HepG2 (cell line): ENCODE results near the gene ARL8B. TPM values are rescaled to one million over a fixed set of nuclear protein-coding genes. Genes with fewer than 3 reads are reported as not detected.

ENCODE experiments used
- CBX1 ChIP-seq: IDR thresholded peaks from one replicate; pipeline ENCODE4 v1.6.1; 2016; ENCODE audit warnings: antibody characterized with exemption, low read depth
- CREB1 ChIP-seq, 2 experiments: fragments of 450-650 bp in 1 of 2; IDR thresholded peaks; 2 replicates each; pipeline ENCODE4 v1.6.1; 2016 to 2017; ENCODE audit warnings: control low read depth in 1 of 2, mild to moderate bottlenecking in 1 of 2, missing compliant biosample characterization in 1 of 2, missing genetic modification characterization in 1 of 2
- ELF3 ChIP-seq: IDR thresholded peaks from 2 replicates; pipeline ENCODE4 v1.6.1; 2016; ENCODE audit warnings: missing genetic modification reagents, missing compliant biosample characterization
- FOXA1 ChIP-seq, 2 experiments: fragments of 450-650 bp in 1 of 2; sonication (generic) in 1 of 2; formaldehyde crosslinking in 1 of 2; IDR thresholded peaks; 2 replicates each; pipeline versions ENCODE4 v1.4.0 to v1.6.1; 2016 to 2020; ENCODE audit warnings: missing genetic modification reagents in 1 of 2
- GABPB1 ChIP-seq: IDR thresholded peaks from 2 replicates; pipeline ENCODE4 v1.6.1; 2016; ENCODE audit warnings: mild to moderate bottlenecking, missing genetic modification reagents, moderate library complexity, missing compliant biosample characterization
- JARID2 ChIP-seq: sonication (generic); formaldehyde crosslinking; IDR thresholded peaks from 2 replicates; pipeline ENCODE4 v1.8.1; 2023; ENCODE audit warnings: missing genetic modification reagents, inconsistent platforms; ENCODE audit not compliant: insufficient replicate concordance
- KAT8 ChIP-seq: IDR thresholded peaks from 2 replicates; pipeline ENCODE4 v1.6.1; 2016; ENCODE audit warnings: missing genetic modification reagents, missing compliant biosample characterization
- MAZ ChIP-seq, 2 experiments: sonication (generic) in 1 of 2; formaldehyde crosslinking in 1 of 2; IDR thresholded peaks; 2 replicates each; pipeline versions ENCODE4 v1.5.0 to v1.6.1; 2012 to 2020; ENCODE audit warnings: low read depth in 2 of 2, mild to moderate bottlenecking in 2 of 2, borderline replicate concordance in 1 of 2, improper control_type of control experiment in 1 of 2, low read length in 1 of 2, missing genetic modification reagents in 1 of 2, moderate library complexity in 1 of 2
- RBM22 ChIP-seq: fragments of 200-400 bp; formaldehyde crosslinking; optimal IDR thresholded peaks from 2 replicates; pipeline ENCODE3; 2017; ENCODE audit warnings: mild to moderate bottlenecking, low read length, moderate library complexity
- ZIK1 ChIP-seq: sonication (generic); formaldehyde crosslinking; IDR thresholded peaks from 2 replicates; pipeline ENCODE4 v1.5.0; 2020; ENCODE audit warnings: mild to moderate bottlenecking, low read depth, missing genetic modification reagents, borderline replicate concordance
- ZNF558 ChIP-seq: sonication (generic); formaldehyde crosslinking; IDR thresholded peaks from 2 replicates; pipeline ENCODE4 v1.9.0; 2022; ENCODE audit warnings: mild to moderate bottlenecking, missing genetic modification reagents, borderline replicate concordance
- polyA plus RNA-seq, 8 experiments: library from polyadenylated mRNA; depleted of rRNA in 3 of 8; stranded (reverse) in 7 of 8; unstranded in 1 of 8; fragments of >200 nt; fragmentation: Illumina TruSeq in 4 of 8; extraction: Trizol in 4 of 8; gene quantifications; 2 replicates each; pipeline versions ENCODE4 v1.2.1 to v1.2.3, GENCODE V29; 2011 to 2016; ENCODE audit warnings: low read depth in 4 of 8, missing spikeins in 1 of 8, mixed read lengths in 1 of 8; ENCODE audit not compliant: insufficient read depth in 1 of 8
- total RNA-seq, 5 experiments: library from RNA; depleted of rRNA; stranded (reverse); fragments of >200 nt; fragmentation: Illumina TruSeq; extraction: Trizol; gene quantifications; 2 replicates each; pipeline ENCODE4 v1.2.3, GENCODE V29; 2016; ENCODE audit warnings: low read depth in 1 of 5
- TF ChIP-seq, protein P1 (sequence below): sonication (generic); formaldehyde crosslinking; IDR thresholded peaks from 2 replicates; pipeline ENCODE4 v1.8.0; 2022; ENCODE audit warnings: missing genetic modification reagents, mild to moderate bottlenecking, moderate library complexity, borderline replicate concordance
- TF ChIP-seq, protein P2 (sequence below): sonication (generic); formaldehyde crosslinking; IDR thresholded peaks from 2 replicates; pipeline ENCODE4 v1.4.0; 2020; ENCODE audit warnings: missing genetic modification reagents
- TF ChIP-seq, protein P3 (sequence below): sonication (generic); formaldehyde crosslinking; IDR thresholded peaks from 2 replicates; pipeline ENCODE4 v1.4.0; 2020; ENCODE audit warnings: missing genetic modification reagents
- TF ChIP-seq, protein P4 (sequence below), 2 experiments: sonication (generic) in 1 of 2; formaldehyde crosslinking in 1 of 2; IDR thresholded peaks; 2 replicates each; pipeline versions ENCODE4 v1.4.0 to v1.6.1; 2018 to 2020; ENCODE audit warnings: missing genetic modification reagents in 2 of 2, borderline replicate concordance in 1 of 2, low read depth in 1 of 2, mild to moderate bottlenecking in 1 of 2, missing biosample characterization in 1 of 2
- TF ChIP-seq, protein P5 (sequence below): sonication (generic); formaldehyde crosslinking; IDR thresholded peaks from 2 replicates; pipeline ENCODE4 v1.4.0; 2020; ENCODE audit warnings: missing genetic modification reagents, borderline replicate concordance

ARL8B gene
- total and polyA plus RNA-seq, 2 of the 13 experiments (the other 11 are each of a cell fraction or from before 2014, with no cell fraction given), result 23.5 to 30.4 TPM

DNA sequence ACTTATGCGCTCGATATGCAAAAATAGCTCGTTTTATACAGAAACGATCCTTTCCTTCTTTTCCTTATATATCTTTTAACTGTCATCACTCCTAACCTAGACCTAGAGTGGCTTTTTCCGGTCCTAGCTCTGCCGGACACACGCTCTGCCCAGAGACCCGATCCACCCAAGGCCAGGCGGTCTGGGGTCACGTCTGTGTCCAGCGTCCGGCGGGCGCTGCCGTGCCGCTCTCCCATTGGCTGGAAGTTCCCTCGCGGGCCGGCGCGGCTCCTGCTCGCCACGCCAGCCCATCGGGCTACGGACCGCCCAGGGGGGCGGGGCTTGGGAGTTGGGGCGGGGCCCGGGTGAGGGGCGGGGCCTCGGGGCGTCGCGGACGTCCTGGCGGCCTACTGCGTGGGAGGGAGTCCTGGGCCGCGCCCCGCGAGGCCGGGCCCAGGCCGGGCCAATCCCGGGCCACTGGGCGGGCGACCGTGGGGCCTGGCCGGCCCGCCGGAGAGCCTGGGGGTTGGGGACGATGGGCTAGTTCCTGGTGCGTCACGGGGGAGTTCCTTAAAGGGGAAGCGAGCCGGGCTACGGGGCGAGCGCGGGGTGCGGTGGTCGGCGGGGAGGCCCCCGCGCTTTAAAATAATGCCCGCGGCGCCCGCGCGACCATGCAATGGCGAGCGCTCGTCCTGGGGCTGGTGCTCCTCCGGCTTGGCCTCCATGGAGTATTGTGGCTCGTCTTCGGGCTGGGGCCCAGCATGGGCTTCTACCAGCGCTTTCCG is 65.2 kb downstream of the ARL8B start, which contains the start of gene EDEM1 (continued):
- TF ChIP-seq GABPB1 (CRISPR knock-in tag) (peak; percentile 73), CREB1 (IDR thresholded peaks at IDR 0.05) (peak; percentile 21), CREB1 (CRISPR knock-in tag; IDR thresholded peaks at IDR 0.05) (peak; percentile 51; the same call in 1 of the 2 replicates), ZIK1 (no peak), CBX1 (peak; percentile 38), ELF3 (CRISPR knock-in tag) (peak; percentile 53; the same call in 1 of the 2 replicates), KAT8 (CRISPR knock-in tag) (peak; percentile 46), MAZ (IDR thresholded peaks at IDR 0.05; ENCODE audit: borderline replicate concordance, low read depth, low read length) (peak; percentile 20; the same call in 1 of the 2 replicates), MAZ (CRISPR knock-in tag; IDR thresholded peaks at IDR 0.05; ENCODE audit: low read depth) (peak; percentile 51; the same call in 1 of the 2 replicates), JARID2 (CRISPR knock-in tag) (no peak), ZNF558 (CRISPR knock-in tag) (0 out of 2 replicates have a peak, but pooled peaks have one; percentile 2), FOXA1 (IDR thresholded peaks at IDR 0.05) (no peak), FOXA1 (CRISPR knock-in tag; IDR thresholded peaks at IDR 0.05) (no peak), RBM22 (peak; percentile 27)
- TF ChIP-seq, protein P1, sequence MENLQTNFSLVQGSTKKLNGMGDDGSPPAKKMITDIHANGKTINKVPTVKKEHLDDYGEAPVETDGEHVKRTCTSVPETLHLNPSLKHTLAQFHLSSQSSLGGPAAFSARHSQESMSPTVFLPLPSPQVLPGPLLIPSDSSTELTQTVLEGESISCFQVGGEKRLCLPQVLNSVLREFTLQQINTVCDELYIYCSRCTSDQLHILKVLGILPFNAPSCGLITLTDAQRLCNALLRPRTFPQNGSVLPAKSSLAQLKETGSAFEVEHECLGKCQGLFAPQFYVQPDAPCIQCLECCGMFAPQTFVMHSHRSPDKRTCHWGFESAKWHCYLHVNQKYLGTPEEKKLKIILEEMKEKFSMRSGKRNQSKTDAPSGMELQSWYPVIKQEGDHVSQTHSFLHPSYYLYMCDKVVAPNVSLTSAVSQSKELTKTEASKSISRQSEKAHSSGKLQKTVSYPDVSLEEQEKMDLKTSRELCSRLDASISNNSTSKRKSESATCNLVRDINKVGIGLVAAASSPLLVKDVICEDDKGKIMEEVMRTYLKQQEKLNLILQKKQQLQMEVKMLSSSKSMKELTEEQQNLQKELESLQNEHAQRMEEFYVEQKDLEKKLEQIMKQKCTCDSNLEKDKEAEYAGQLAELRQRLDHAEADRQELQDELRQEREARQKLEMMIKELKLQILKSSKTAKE (CRISPR knock-in tag), result peak; percentile 61; the same call in 1 of the 2 replicates
- TF ChIP-seq, protein P2, sequence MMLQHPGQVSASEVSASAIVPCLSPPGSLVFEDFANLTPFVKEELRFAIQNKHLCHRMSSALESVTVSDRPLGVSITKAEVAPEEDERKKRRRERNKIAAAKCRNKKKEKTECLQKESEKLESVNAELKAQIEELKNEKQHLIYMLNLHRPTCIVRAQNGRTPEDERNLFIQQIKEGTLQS, result 0 out of 2 replicates have a peak, but pooled peaks have one; percentile 24
- TF ChIP-seq, protein P3, sequence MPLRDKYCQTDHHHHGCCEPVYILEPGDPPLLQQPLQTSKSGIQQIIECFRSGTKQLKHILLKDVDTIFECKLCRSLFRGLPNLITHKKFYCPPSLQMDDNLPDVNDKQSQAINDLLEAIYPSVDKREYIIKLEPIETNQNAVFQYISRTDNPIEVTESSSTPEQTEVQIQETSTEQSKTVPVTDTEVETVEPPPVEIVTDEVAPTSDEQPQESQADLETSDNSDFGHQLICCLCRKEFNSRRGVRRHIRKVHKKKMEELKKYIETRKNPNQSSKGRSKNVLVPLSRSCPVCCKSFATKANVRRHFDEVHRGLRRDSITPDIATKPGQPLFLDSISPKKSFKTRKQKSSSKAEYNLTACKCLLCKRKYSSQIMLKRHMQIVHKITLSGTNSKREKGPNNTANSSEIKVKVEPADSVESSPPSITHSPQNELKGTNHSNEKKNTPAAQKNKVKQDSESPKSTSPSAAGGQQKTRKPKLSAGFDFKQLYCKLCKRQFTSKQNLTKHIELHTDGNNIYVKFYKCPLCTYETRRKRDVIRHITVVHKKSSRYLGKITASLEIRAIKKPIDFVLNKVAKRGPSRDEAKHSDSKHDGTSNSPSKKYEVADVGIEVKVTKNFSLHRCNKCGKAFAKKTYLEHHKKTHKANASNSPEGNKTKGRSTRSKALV (CRISPR knock-in tag), result no peak; the same call in 1 of the 2 replicates
- TF ChIP-seq, protein P4, sequence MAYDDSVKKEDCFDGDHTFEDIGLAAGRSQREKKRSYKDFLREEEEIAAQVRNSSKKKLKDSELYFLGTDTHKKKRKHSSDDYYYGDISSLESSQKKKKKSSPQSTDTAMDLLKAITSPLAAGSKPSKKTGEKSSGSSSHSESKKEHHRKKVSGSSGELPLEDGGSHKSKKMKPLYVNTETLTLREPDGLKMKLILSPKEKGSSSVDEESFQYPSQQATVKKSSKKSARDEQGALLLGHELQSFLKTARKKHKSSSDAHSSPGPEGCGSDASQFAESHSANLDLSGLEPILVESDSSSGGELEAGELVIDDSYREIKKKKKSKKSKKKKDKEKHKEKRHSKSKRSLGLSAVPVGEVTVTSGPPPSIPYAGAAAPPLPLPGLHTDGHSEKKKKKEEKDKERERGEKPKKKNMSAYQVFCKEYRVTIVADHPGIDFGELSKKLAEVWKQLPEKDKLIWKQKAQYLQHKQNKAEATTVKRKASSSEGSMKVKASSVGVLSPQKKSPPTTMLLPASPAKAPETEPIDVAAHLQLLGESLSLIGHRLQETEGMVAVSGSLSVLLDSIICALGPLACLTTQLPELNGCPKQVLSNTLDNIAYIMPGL (CRISPR knock-in tag; IDR thresholded peaks at IDR 0.05; ENCODE audit: borderline replicate concordance in 1 of 2, low read depth in 1 of 2), result peak in 1 of 2 experiments; percentile 33; a peak in 1 of 4 replicates
- TF ChIP-seq, protein P5, sequence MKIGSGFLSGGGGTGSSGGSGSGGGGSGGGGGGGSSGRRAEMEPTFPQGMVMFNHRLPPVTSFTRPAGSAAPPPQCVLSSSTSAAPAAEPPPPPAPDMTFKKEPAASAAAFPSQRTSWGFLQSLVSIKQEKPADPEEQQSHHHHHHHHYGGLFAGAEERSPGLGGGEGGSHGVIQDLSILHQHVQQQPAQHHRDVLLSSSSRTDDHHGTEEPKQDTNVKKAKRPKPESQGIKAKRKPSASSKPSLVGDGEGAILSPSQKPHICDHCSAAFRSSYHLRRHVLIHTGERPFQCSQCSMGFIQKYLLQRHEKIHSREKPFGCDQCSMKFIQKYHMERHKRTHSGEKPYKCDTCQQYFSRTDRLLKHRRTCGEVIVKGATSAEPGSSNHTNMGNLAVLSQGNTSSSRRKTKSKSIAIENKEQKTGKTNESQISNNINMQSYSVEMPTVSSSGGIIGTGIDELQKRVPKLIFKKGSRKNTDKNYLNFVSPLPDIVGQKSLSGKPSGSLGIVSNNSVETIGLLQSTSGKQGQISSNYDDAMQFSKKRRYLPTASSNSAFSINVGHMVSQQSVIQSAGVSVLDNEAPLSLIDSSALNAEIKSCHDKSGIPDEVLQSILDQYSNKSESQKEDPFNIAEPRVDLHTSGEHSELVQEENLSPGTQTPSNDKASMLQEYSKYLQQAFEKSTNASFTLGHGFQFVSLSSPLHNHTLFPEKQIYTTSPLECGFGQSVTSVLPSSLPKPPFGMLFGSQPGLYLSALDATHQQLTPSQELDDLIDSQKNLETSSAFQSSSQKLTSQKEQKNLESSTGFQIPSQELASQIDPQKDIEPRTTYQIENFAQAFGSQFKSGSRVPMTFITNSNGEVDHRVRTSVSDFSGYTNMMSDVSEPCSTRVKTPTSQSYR (CRISPR knock-in tag), result peak; percentile 42; the same call in 1 of the 2 replicates
